Ectodermal cell (in vitro differentiated cells): ENCODE data around the gene BTF3L4.

Source experiments
- H3K27ac ChIP-seq: 2 replicates; pipeline ENCODE4 v1.7.0; 2013; ENCODE audit warnings: mild to moderate bottlenecking, low read depth, low read length; ENCODE audit not compliant: insufficient read depth, poor library complexity, severe bottlenecking
- H3K27me3 ChIP-seq: 2 replicates; pipeline ENCODE4 v1.7.0; 2013; ENCODE audit warnings: mild to moderate bottlenecking, low read length; ENCODE audit not compliant: insufficient read depth, control insufficient read depth, poor library complexity, severe bottlenecking
- H3K36me3 ChIP-seq: one replicate; pipeline ENCODE4 v1.7.0; 2013; ENCODE audit warnings: low read length; ENCODE audit not compliant: control insufficient read depth, insufficient read depth
- H3K4me1 ChIP-seq: one replicate; pipeline ENCODE4 v1.7.0; 2013; ENCODE audit warnings: low read length; ENCODE audit not compliant: control insufficient read depth, insufficient read depth
- H3K4me3 ChIP-seq: 2 replicates; pipeline ENCODE4 v1.7.0; 2013; ENCODE audit warnings: low read depth, low read length, control low read depth; ENCODE audit not compliant: insufficient read depth
- H3K9me3 ChIP-seq: 2 replicates; pipeline ENCODE4 v1.7.0; 2013; ENCODE audit warnings: mild to moderate bottlenecking, low read length, moderate library complexity; ENCODE audit not compliant: control insufficient read depth
- WGBS, 2 experiments: methylation state at CpG; one replicate each; pipeline ENCODE4 v1.1.7; 2013; ENCODE audit warnings: missing lambda C conversion rate in 2 of 2; 5-methylcytosine and 5-hydroxymethylcytosine counted together

BTF3L4 gene

GRCh38 chr1:52119301-52120079 is 63.4 kb downstream of the BTF3L4 start:
- Histone ChIP-seq H3K36me3 (no peaks in the 10 kb centered on the region), H3K27ac (no peak overlapping the region), H3K27me3 (no peaks in the 10 kb centered on the region), H3K9me3 (no peaks in the 10 kb centered on the region), H3K4me1 (peaks cover 6% of the 10 kb centered on the region), H3K4me3 (no peak overlapping the region)
- 72 to 75% methylated on average over 12 of the region's 12 CpGs for whole genome bisulfite sequencing, 2 experiments

- Histone ChIP-seq H3K36me3 (no peaks in the 10 kb centered on the region), H3K4me3 (no peak overlapping the region), H3K27ac (no peak overlapping the region), H3K27me3 (no peaks in the 10 kb centered on the region), H3K4me1 (peaks cover 6% of the 10 kb centered on the region), H3K9me3 (no peaks in the 10 kb centered on the region)
- 87 to 91% methylated on average over 2 of the region's 2 CpGs for WGBS, 2 experiments
These were observed 66.3 kb downstream of the BTF3L4 start for GRCh38 chr1:52122384-52122783.

GRCh38 chr1:52123622-52124021 is 67.5 kb downstream of the BTF3L4 start:
- no peaks in the 10 kb centered on the region for H3K27me3 ChIP-seq
- WGBS, 2 experiments, result 89% methylated on average over 6 of the region's 6 CpGs
- no peaks in the 10 kb centered on the region for H3K36me3 ChIP-seq
- no peak overlapping the region for H3K27ac ChIP-seq
- peaks cover 6% of the 10 kb centered on the region for H3K4me1 ChIP-seq
- no peak overlapping the region for H3K4me3 ChIP-seq
- H3K9me3 ChIP-seq, result no peaks in the 10 kb centered on the region

GRCh38 chr1:52125736-52126359 is 69.8 kb downstream of the BTF3L4 start:
- Histone ChIP-seq H3K27me3 (no peaks in the 10 kb centered on the region), H3K4me1 (no peaks in the 10 kb centered on the region), H3K4me3 (no peak overlapping the region), H3K36me3 (no peaks in the 10 kb centered on the region), H3K27ac (no peak overlapping the region), H3K9me3 (no peaks in the 10 kb centered on the region)

- WGBS, 2 experiments, result 45 to 50% methylated on average over 5 of the region's 5 CpGs
- H3K4me1 ChIP-seq, result no peaks in the 10 kb centered on the region
- no peak overlapping the region for H3K4me3 ChIP-seq
- no peaks in the 10 kb centered on the region for H3K36me3 ChIP-seq
- no peaks in the 10 kb centered on the region for H3K27me3 ChIP-seq
- no peaks in the 10 kb centered on the region for H3K9me3 ChIP-seq
- no peak overlapping the region for H3K27ac ChIP-seq
These were observed 71.4 kb downstream of the BTF3L4 start for GRCh38 chr1:52127181-52128180.

GRCh38 chr1:52139817-52140540 is 83.9 kb downstream of the BTF3L4 start:
- no peak overlapping the region for H3K27ac ChIP-seq
- no peaks in the 10 kb centered on the region for H3K36me3 ChIP-seq
- 89 to 90% methylated on average over 4 to 5 of the region's 5 CpGs for whole genome bisulfite sequencing, 2 experiments
- H3K4me3 ChIP-seq, result no peak overlapping the region
- no peaks in the 10 kb centered on the region for H3K9me3 ChIP-seq
- peaks cover 5% of the 10 kb centered on the region for H3K4me1 ChIP-seq
- H3K27me3 ChIP-seq, result peaks cover 26% of the 10 kb centered on the region
